Keratinocyte (primary cell): Measurements from ENCODE around the gene GATAD2B. TPM values are rescaled to one million over a fixed set of nuclear protein-coding genes. Genes with fewer than 3 reads are reported as not detected.

ENCODE experiments used
- DNase-seq: peaks from one replicate; pipeline ENCODE4 v3.0.0-alpha.2; 2011; ENCODE audit warnings: low read depth, missing footprints, low spot score
- FAIRE-seq: peaks from 2 replicates; lab custom pipeline; 2011; peaks lifted over from hg19 to GRCh38; lab: Jason Lieb, UNC
- H2AFZ ChIP-seq: 2 replicates; pipeline ENCODE4 v1.6.0; 2012; ENCODE audit warnings: low read length, control low read depth, inconsistent platforms; ENCODE audit not compliant: control insufficient read depth
- H3K27ac ChIP-seq: 2 replicates; pipeline ENCODE4 v1.5.1; 2011; ENCODE audit warnings: low read length; ENCODE audit not compliant: control insufficient read depth, insufficient read depth
- H3K27me3 ChIP-seq: 3 replicates; pipeline ENCODE4 v1.6.0; 2011; ENCODE audit warnings: low read length; ENCODE audit not compliant: control insufficient read depth, insufficient read depth; ENCODE audit errors: extremely low read depth
- H3K36me3 ChIP-seq, 2 experiments: 2 replicates in 1 of 2; 3 replicates in 1 of 2; pipeline ENCODE4 v1.5.1; 2011; ENCODE audit warnings: low read length in 2 of 2, mild to moderate bottlenecking in 1 of 2; ENCODE audit not compliant: control insufficient read depth in 2 of 2, insufficient read depth in 2 of 2; ENCODE audit errors: extremely low read depth in 1 of 2
- H3K4me1 ChIP-seq: 3 replicates; pipeline ENCODE4 v1.5.1; 2011; ENCODE audit warnings: low read length; ENCODE audit not compliant: control insufficient read depth, insufficient read depth; ENCODE audit errors: extremely low read depth
- H3K4me2 ChIP-seq: 3 replicates; pipeline ENCODE4 v1.6.0; 2011; ENCODE audit warnings: low read depth, low read length; ENCODE audit not compliant: control insufficient read depth, insufficient read depth; ENCODE audit errors: extremely low read depth
- H3K4me3 ChIP-seq, 3 experiments: fragments of 200-600 bp in 1 of 3; sonication (generic) in 1 of 3; 2 replicates in 2 of 3; 3 replicates in 1 of 3; pipeline ENCODE4 v1.5.1; 2011 to 2016; ENCODE audit warnings: low read length in 3 of 3, mild to moderate bottlenecking in 3 of 3, control low read depth in 2 of 3, inconsistent platforms in 1 of 3, low read depth in 1 of 3, mixed read lengths in 1 of 3, mixed run types in 1 of 3, moderate library complexity in 1 of 3; ENCODE audit not compliant: control insufficient read depth in 2 of 3, insufficient read depth in 2 of 3; ENCODE audit errors: extremely low read depth in 1 of 3
- H3K79me2 ChIP-seq: 2 replicates; pipeline ENCODE4 v1.6.0; 2012; ENCODE audit warnings: low read length; ENCODE audit not compliant: control insufficient read depth, insufficient read depth
- H3K9ac ChIP-seq: 3 replicates; pipeline ENCODE4 v1.6.0; 2011; ENCODE audit warnings: low read length; ENCODE audit not compliant: control insufficient read depth, insufficient read depth; ENCODE audit errors: extremely low read depth
- H3K9me1 ChIP-seq: 3 replicates; pipeline ENCODE4 v1.6.0; 2011; ENCODE audit warnings: low read length; ENCODE audit not compliant: control insufficient read depth, insufficient read depth; ENCODE audit errors: extremely low read depth
- H3K9me3 ChIP-seq: 2 replicates; pipeline ENCODE4 v1.5.1; 2012; ENCODE audit warnings: low read depth, low read length; ENCODE audit not compliant: control insufficient read depth
- H4K20me1 ChIP-seq: 3 replicates; pipeline ENCODE4 v1.6.0; 2011; ENCODE audit warnings: low read length; ENCODE audit not compliant: control insufficient read depth, insufficient read depth; ENCODE audit errors: extremely low read depth
- EZH2 ChIP-seq: IDR thresholded peaks from one replicate; pipeline ENCODE4 v1.6.1; 2012; ENCODE audit warnings: inconsistent platforms, mild to moderate bottlenecking, low read length, moderate library complexity
- dilution Hi-C: fragments of 300-500 bp; cut with MboI; formaldehyde crosslinking; loops from one replicate; pipeline ENCODE4 v1.7.0; 2020; ENCODE audit warnings: low sequenced_read_pairs; ENCODE audit not compliant: extremely low pct_ligation_motif_present
- polyA plus RNA-seq, 5 experiments: library from polyadenylated mRNA; depleted of rRNA in 3 of 5; stranded (reverse) in 3 of 5; stranded (forward) in 1 of 5; unstranded in 1 of 5; fragments of >200 nt; gene quantifications; 1 replicate in 1 of 5; 2 replicates in 3 of 5; 3 replicates in 1 of 5; pipeline versions ENCODE4 v1.2.1 to v1.2.3, GENCODE V29; 2011 to 2012; ENCODE audit warnings: missing spikeins in 2 of 5, low read depth in 1 of 5, low replicate concordance in 1 of 5
- TF ChIP-seq, protein P1 (sequence below), 3 experiments: IDR thresholded peaks in 1 of 3; conservative IDR thresholded peaks in 1 of 3; optimal IDR thresholded peaks in 1 of 3; 2 replicates in 2 of 3; 3 replicates in 1 of 3; pipeline versions ENCODE3 to v1.5.1; 2011; ENCODE audit warnings: low read length in 3 of 3, mild to moderate bottlenecking in 3 of 3, moderate library complexity in 2 of 3, control low read depth in 1 of 3, inconsistent platforms in 1 of 3; ENCODE audit not compliant: insufficient read depth in 2 of 3; ENCODE audit errors: extremely low read depth in 1 of 3

Gene GATAD2B
- polyA plus RNA-seq, 1 donor (not counting 4 experiments of a cell fraction or from before 2014, with no cell fraction given), result 6.1 TPM

DNA sequence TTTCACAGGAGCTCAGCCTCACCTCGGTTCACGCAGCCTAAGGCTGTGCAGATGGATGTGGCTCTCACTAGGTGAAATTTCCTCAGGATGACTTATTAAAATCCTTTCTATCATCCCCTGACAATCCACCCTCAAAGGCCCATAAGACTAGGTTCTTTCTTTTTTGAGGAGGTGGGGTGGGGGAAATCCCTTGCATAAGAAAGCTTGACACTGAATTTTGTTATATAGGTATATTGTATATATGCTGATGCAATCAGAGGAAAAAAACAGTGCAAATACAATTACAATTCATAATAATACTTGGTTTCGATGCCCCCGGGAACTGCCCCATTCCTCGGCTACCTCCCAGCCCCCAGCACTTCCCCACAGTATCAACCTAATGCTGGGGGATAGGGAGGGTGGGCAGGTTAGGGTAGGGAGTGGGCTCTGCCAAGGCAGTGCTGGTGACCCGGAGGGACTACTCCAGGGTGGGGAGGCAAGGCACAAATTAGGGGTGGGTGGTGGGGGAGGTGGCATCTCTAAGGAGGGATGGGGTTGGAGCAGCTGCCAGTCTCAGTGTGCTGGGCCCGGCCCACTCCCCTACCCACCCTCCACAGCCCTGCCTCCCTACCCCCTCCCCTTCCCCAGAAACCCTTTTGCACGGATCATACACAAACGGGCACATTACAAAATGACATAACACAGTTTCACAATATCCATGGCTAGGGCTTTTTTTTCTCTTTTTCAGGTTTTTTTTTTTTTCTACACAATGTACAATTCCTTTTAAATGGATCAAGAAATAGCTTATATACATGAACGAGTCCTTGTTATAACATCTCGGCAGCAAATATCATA is 116.7 kb downstream of the GATAD2B start:
- Histone ChIP-seq H3K4me2 (peak overlapping the region; percentile 14), H3K4me3 (no peak overlapping the region), H3K4me1 (peaks cover 12% of the 10 kb centered on the region), H3K27ac (peak overlapping the region; percentile 65), H4K20me1 (no peaks in the 10 kb centered on the region), H3K9ac (peak overlapping the region; percentile 49), H3K79me2 (no peaks in the 10 kb centered on the region), H2AFZ (no peak overlapping the region), H3K36me3 (peaks cover 17 to 23% of the 10 kb centered on the region in 2 experiments), H3K27me3 (no peaks in the 10 kb centered on the region), H3K9me3 (no peaks in the 10 kb centered on the region), H3K9me1 (no peaks in the 10 kb centered on the region)
- FAIRE-seq (no peak), DNase-seq (no peak)
- dilution Hi-C loops, result no loop called here
- TF ChIP-seq, protein P1, sequence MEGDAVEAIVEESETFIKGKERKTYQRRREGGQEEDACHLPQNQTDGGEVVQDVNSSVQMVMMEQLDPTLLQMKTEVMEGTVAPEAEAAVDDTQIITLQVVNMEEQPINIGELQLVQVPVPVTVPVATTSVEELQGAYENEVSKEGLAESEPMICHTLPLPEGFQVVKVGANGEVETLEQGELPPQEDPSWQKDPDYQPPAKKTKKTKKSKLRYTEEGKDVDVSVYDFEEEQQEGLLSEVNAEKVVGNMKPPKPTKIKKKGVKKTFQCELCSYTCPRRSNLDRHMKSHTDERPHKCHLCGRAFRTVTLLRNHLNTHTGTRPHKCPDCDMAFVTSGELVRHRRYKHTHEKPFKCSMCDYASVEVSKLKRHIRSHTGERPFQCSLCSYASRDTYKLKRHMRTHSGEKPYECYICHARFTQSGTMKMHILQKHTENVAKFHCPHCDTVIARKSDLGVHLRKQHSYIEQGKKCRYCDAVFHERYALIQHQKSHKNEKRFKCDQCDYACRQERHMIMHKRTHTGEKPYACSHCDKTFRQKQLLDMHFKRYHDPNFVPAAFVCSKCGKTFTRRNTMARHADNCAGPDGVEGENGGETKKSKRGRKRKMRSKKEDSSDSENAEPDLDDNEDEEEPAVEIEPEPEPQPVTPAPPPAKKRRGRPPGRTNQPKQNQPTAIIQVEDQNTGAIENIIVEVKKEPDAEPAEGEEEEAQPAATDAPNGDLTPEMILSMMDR (optimal IDR thresholded peaks at IDR 0.05 in 1 of 3, IDR thresholded peaks at IDR 0.05 in 1 of 3, conservative IDR thresholded peaks at IDR 0.05 in 1 of 3; ENCODE audit: extremely low read depth in 1 of 3, insufficient read depth in 2 of 3, low read length in 3 of 3), result no peak
- TF ChIP-seq EZH2, result no peak

DNA sequence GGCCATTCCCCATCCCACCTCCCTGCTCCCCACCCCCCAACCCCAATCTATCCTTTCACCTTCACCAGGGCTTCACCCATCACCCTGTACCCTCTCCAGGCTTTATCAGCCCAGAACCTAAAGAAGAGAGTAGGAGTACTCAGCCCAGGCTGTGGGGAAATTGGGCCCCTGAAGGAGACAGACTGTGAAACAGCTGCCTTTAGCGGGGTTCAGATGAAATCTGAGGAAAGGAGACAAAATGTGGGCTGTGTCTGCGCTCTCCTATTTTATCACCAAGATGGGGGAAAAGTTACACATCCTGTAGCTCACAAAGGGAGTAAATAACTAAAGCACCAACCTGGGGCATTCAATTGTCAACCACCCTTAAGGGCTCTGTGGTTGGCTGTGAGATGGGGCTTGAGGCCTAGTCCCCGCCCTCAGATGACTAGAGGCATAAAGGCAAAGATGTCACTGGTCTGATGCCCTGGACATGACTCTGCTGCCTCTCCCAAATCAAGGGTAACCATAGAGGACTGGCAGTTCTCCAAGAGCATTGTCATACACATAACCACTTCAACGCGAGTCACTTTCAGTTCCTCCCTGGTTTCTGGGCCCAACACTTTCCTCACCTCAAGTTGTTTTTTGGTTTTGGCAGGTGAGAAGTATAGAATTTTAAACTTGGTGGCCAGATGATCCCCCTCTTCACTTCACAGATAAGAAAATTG is 117.6 kb downstream of the GATAD2B start:
- DNase-seq, result peak; percentile 33
- H3K9ac ChIP-seq, result no peak overlapping the region
- no peak for TF ChIP-seq EZH2
- TF ChIP-seq, protein P1 (optimal IDR thresholded peaks at IDR 0.05 in 1 of 3, IDR thresholded peaks at IDR 0.05 in 1 of 3, conservative IDR thresholded peaks at IDR 0.05 in 1 of 3; ENCODE audit: extremely low read depth in 1 of 3, insufficient read depth in 2 of 3, low read length in 3 of 3), result no peak
- peaks cover 15 to 22% of the 10 kb centered on the region in 2 experiments for H3K36me3 ChIP-seq
- H3K79me2 ChIP-seq, result no peaks in the 10 kb centered on the region
- H3K4me3 ChIP-seq, result no peak overlapping the region
- FAIRE-seq, result peak; percentile 85
- peak overlapping the region; percentile 14 for H3K4me2 ChIP-seq
- dilution Hi-C loops, result no loop called here
- H3K9me3 ChIP-seq, result no peaks in the 10 kb centered on the region
- peaks cover 12% of the 10 kb centered on the region for H3K4me1 ChIP-seq
- H4K20me1 ChIP-seq, result no peaks in the 10 kb centered on the region
- H2AFZ ChIP-seq, result no peak overlapping the region
- H3K27me3 ChIP-seq, result no peaks in the 10 kb centered on the region
- peak overlapping the region; percentile 65 for H3K27ac ChIP-seq
- H3K9me1 ChIP-seq, result no peaks in the 10 kb centered on the region
